WTC11 (cell line): Measurements from ENCODE around the gene ING2.

Experiments
- CTCF ChIP-seq: fragments of 200-600 bp; IDR thresholded peaks from 2 replicates; pipeline ENCODE4 v1.8.0; 2022; ENCODE audit warnings: antibody characterized with exemption
- ELF4 ChIP-seq: sonication (generic); formaldehyde crosslinking; IDR thresholded peaks from 2 replicates; pipeline ENCODE4 v1.8.1; 2022; ENCODE audit warnings: low read depth, mild to moderate bottlenecking, moderate library complexity, missing genetic modification reagents
- IRF2 ChIP-seq: sonication (generic); formaldehyde crosslinking; IDR thresholded peaks from 2 replicates; pipeline ENCODE4 v1.8.0; 2022; ENCODE audit warnings: low read depth, missing genetic modification reagents, borderline replicate concordance
- MAX ChIP-seq: sonication (generic); formaldehyde crosslinking; IDR thresholded peaks from 2 replicates; pipeline ENCODE4 v1.8.0; 2022; ENCODE audit warnings: mild to moderate bottlenecking, missing genetic modification reagents
- SP1 ChIP-seq: sonication (generic); formaldehyde crosslinking; conservative IDR thresholded peaks from 2 replicates; pipeline ENCODE4 v1.8.1; 2022; ENCODE audit warnings: missing genetic modification reagents
- STAT6 ChIP-seq: sonication (generic); formaldehyde crosslinking; conservative IDR thresholded peaks from 2 replicates; pipeline ENCODE4 v1.8.1; 2023; ENCODE audit warnings: mild to moderate bottlenecking, low read depth, missing genetic modification reagents, moderate library complexity
- TF ChIP-seq, protein P1 (sequence below): fragments of 250-450 bp; sonication (Bioruptor Pico); IDR thresholded peaks from 2 replicates; pipeline ENCODE4 v2.1.2; 2022; ENCODE audit warnings: mild to moderate bottlenecking, moderate library complexity
- TF ChIP-seq, protein P2 (sequence below): sonication (generic); formaldehyde crosslinking; IDR thresholded peaks from 2 replicates; pipeline ENCODE4 v1.8.0; 2023; ENCODE audit warnings: mild to moderate bottlenecking, missing genetic modification reagents
- TF ChIP-seq, protein P3 (sequence below): sonication (generic); formaldehyde crosslinking; IDR thresholded peaks from 2 replicates; pipeline ENCODE4 v1.8.1; 2023; ENCODE audit warnings: mild to moderate bottlenecking, missing genetic modification reagents, moderate library complexity

DNA sequence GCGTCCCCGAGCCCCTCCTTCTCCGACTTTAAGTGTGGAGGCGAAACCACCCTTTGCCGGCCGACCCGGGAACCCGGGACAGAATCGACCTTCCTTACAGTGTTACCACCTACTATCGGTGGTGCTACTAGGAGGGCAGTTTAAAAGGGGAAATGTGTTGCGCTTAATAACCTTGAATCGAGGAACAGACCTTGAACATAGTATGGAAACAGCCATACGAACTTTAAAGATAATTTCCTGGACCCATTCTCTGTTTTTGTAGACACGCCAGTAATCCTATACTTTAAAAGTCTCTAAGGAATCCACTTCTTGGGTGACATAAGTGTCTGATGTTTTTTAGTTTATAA is 1.5 kb downstream of the ING2 start:
- TF ChIP-seq STAT6 (CRISPR knock-in tag) = no peak
- TF ChIP-seq, protein P1, sequence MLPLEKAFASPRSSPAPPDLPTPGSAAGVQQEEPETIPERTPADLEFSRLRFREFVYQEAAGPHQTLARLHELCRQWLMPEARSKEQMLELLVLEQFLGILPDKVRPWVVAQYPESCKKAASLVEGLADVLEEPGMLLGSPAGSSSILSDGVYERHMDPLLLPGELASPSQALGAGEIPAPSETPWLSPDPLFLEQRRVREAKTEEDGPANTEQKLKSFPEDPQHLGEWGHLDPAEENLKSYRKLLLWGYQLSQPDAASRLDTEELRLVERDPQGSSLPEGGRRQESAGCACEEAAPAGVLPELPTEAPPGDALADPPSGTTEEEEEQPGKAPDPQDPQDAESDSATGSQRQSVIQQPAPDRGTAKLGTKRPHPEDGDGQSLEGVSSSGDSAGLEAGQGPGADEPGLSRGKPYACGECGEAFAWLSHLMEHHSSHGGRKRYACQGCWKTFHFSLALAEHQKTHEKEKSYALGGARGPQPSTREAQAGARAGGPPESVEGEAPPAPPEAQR = no peak
- TF ChIP-seq CTCF = no peak
- TF ChIP-seq, protein P2, sequence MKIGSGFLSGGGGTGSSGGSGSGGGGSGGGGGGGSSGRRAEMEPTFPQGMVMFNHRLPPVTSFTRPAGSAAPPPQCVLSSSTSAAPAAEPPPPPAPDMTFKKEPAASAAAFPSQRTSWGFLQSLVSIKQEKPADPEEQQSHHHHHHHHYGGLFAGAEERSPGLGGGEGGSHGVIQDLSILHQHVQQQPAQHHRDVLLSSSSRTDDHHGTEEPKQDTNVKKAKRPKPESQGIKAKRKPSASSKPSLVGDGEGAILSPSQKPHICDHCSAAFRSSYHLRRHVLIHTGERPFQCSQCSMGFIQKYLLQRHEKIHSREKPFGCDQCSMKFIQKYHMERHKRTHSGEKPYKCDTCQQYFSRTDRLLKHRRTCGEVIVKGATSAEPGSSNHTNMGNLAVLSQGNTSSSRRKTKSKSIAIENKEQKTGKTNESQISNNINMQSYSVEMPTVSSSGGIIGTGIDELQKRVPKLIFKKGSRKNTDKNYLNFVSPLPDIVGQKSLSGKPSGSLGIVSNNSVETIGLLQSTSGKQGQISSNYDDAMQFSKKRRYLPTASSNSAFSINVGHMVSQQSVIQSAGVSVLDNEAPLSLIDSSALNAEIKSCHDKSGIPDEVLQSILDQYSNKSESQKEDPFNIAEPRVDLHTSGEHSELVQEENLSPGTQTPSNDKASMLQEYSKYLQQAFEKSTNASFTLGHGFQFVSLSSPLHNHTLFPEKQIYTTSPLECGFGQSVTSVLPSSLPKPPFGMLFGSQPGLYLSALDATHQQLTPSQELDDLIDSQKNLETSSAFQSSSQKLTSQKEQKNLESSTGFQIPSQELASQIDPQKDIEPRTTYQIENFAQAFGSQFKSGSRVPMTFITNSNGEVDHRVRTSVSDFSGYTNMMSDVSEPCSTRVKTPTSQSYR (CRISPR knock-in tag) = no peak
- TF ChIP-seq MAX (CRISPR knock-in tag) = no peak
- TF ChIP-seq, protein P3, sequence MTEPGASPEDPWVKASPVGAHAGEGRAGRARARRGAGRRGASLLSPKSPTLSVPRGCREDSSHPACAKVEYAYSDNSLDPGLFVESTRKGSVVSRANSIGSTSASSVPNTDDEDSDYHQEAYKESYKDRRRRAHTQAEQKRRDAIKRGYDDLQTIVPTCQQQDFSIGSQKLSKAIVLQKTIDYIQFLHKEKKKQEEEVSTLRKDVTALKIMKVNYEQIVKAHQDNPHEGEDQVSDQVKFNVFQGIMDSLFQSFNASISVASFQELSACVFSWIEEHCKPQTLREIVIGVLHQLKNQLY (CRISPR knock-in tag) = no peak
- TF ChIP-seq IRF2 (CRISPR knock-in tag) = no peak
- no peak for TF ChIP-seq ELF4 (CRISPR knock-in tag)
- no peak for TF ChIP-seq SP1
